Esophagus muscularis mucosa (tissue), 4 donors: ENCODE data around the gene ARL15. TPM values are rescaled to one million over a fixed set of nuclear protein-coding genes. Genes with fewer than 3 reads are reported as not detected.

ENCODE experiments used
- DNase-seq: peaks from one replicate; pipeline ENCODE4 v3.0.0-alpha.2; 2017; ENCODE audit errors: extremely low spot score
- H3K27ac ChIP-seq, 4 donors: fragments of 200-600 bp; sonication (generic); replicated peaks in 1 of 4; 1 replicate in 3 of 4; 2 replicates in 1 of 4; pipeline ENCODE4 v1.5.1; 2016 to 2019; ENCODE audit warnings: mild to moderate bottlenecking in 1 of 4
- H3K27me3 ChIP-seq, 4 donors: fragments of 200-600 bp; sonication (generic); one replicate each; pipeline versions ENCODE4 v1.5.1 to v1.6.0; 2016 to 2019
- H3K36me3 ChIP-seq, 4 donors: fragments of 200-600 bp; sonication (generic); one replicate each; pipeline ENCODE4 v1.5.1; 2016 to 2019
- H3K4me1 ChIP-seq, 4 donors: fragments of 200-600 bp; sonication (generic); one replicate each; pipeline ENCODE4 v1.5.1; 2016 to 2019
- H3K4me3 ChIP-seq, 4 donors: fragments of 200-600 bp; sonication (generic); 1 replicate in 2 of 4; 2 replicates in 2 of 4; pipeline ENCODE4 v1.5.1; 2016 to 2019; ENCODE audit warnings: mild to moderate bottlenecking in 4 of 4, moderate library complexity in 1 of 4
- H3K9me3 ChIP-seq, 4 donors: fragments of 200-600 bp; sonication (generic); 1 replicate in 3 of 4; 2 replicates in 1 of 4; pipeline ENCODE4 v1.5.1; 2016 to 2019
- EP300 ChIP-seq: sonication (generic); formaldehyde crosslinking; IDR thresholded peaks from one replicate; pipeline ENCODE4 v1.6.1; 2017; ENCODE audit warnings: antibody characterized with exemption
- POLR2A ChIP-seq: fragments of 450-650 bp; IDR thresholded peaks from one replicate; pipeline ENCODE4 v1.6.1; 2017; ENCODE audit warnings: antibody characterized with exemption, moderate library complexity, mild to moderate bottlenecking, low read depth
- POLR2AphosphoS5 ChIP-seq, 2 donors: sonication (generic); formaldehyde crosslinking; IDR thresholded peaks; one replicate each; pipeline ENCODE4 v1.6.1; 2017; ENCODE audit warnings: antibody characterized with exemption in 2 of 2
- WGBS: methylation state at CpG from one replicate; pipeline ENCODE4 v1.1.5; 2018; 5-methylcytosine and 5-hydroxymethylcytosine counted together
- intact Hi-C: fragments of 100-400 bp; cut with DNase I; formaldehyde crosslinking; loops from one replicate; pipeline ENCODE4 v1.15.1; 2023
- total RNA-seq, 4 donors: library from RNA; depleted of rRNA; stranded (reverse); fragments of >200 nt; gene quantifications; one replicate each; pipeline versions ENCODE4 v1.1.0 to v1.2.1, GENCODE V29; 2016
- TF ChIP-seq, protein P1 (sequence below), 3 experiments: fragments of 200-600 bp in 2 of 3; fragments of 450-650 bp in 1 of 3; sonication (generic) in 2 of 3; IDR thresholded peaks; one replicate each; pipeline ENCODE4 v1.5.1; 2017 to 2019; ENCODE audit warnings: antibody characterized with exemption in 3 of 3, mild to moderate bottlenecking in 2 of 3, moderate library complexity in 1 of 3

ARL15 gene
- total RNA-seq, 4 donors from 2014 or later, result 11.6 to 21.6 (median 16.5) TPM

GRCh38 chr5:53929152-53929551, 381.2 kb downstream of the ARL15 start:
- H3K9me3 ChIP-seq, result no peaks in the 10 kb centered on the region
- DNase-seq, result no peak
- intact Hi-C loops, result no loop called here
- no peak for TF ChIP-seq EP300
- no peak for TF ChIP-seq POLR2AphosphoS5 (IDR thresholded peaks at IDR 0.05)
- TF ChIP-seq, protein P1, sequence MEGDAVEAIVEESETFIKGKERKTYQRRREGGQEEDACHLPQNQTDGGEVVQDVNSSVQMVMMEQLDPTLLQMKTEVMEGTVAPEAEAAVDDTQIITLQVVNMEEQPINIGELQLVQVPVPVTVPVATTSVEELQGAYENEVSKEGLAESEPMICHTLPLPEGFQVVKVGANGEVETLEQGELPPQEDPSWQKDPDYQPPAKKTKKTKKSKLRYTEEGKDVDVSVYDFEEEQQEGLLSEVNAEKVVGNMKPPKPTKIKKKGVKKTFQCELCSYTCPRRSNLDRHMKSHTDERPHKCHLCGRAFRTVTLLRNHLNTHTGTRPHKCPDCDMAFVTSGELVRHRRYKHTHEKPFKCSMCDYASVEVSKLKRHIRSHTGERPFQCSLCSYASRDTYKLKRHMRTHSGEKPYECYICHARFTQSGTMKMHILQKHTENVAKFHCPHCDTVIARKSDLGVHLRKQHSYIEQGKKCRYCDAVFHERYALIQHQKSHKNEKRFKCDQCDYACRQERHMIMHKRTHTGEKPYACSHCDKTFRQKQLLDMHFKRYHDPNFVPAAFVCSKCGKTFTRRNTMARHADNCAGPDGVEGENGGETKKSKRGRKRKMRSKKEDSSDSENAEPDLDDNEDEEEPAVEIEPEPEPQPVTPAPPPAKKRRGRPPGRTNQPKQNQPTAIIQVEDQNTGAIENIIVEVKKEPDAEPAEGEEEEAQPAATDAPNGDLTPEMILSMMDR (IDR thresholded peaks at IDR 0.05), result no peak
- no peak for TF ChIP-seq POLR2A
- no peak overlapping the region for H3K27ac ChIP-seq
- no peaks in the 10 kb centered on the region for H3K36me3 ChIP-seq
- no peak overlapping the region for H3K4me3 ChIP-seq
- peaks cover 0 to 10% (median 7%) of the 10 kb centered on the region in 4 donors for H3K4me1 ChIP-seq
- H3K27me3 ChIP-seq, result no peaks in the 10 kb centered on the region
- 85% methylated on average over 4 of the region's 4 CpGs for WGBS

DNA sequence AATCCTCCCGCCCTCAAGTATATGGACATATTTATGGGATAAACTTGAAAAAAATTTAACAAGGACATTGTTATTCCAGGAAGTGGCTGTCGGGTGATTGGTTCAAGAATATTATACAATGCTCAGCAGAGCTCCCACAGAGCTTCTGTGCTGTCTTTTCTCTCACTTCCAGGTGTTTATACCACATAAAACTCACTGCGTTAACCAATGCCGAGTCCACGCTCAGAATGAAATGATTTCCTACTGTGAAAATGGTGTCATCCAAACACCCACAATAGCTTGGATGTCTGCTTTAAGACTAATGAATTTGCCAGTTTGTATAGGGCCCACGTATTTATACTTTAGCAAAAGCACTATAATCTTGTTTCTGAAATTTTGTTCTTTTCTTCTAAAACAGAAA, 381.7 kb downstream of the ARL15 start:
- WGBS, result 82% methylated on average over 6 of the region's 6 CpGs
- Histone ChIP-seq H3K9me3 (no peaks in the 10 kb centered on the region), H3K36me3 (no peaks in the 10 kb centered on the region), H3K27me3 (no peaks in the 10 kb centered on the region), H3K27ac (no peak overlapping the region), H3K4me3 (no peak overlapping the region), H3K4me1 (peaks cover 0 to 12% (median 11%) of the 10 kb centered on the region in 4 donors)
- no peak for DNase-seq
- intact Hi-C loops, result no loop called here
- TF ChIP-seq POLR2A, result no peak
- TF ChIP-seq EP300, result no peak
- TF ChIP-seq POLR2AphosphoS5 (IDR thresholded peaks at IDR 0.05), result no peak
- TF ChIP-seq, protein P1 (IDR thresholded peaks at IDR 0.05), result no peak

- Histone ChIP-seq H3K4me1 (peaks cover 0 to 12% (median 12%) of the 10 kb centered on the region in 4 donors), H3K9me3 (no peaks in the 10 kb centered on the region), H3K4me3 (no peak overlapping the region), H3K27ac (no peak overlapping the region), H3K36me3 (no peaks in the 10 kb centered on the region), H3K27me3 (no peaks in the 10 kb centered on the region)
- DNase-seq, result no peak
- 84% methylated on average over 6 of the region's 6 CpGs for WGBS
- TF ChIP-seq, protein P1 (IDR thresholded peaks at IDR 0.05), result no peak
- TF ChIP-seq EP300 (no peak), POLR2AphosphoS5 (IDR thresholded peaks at IDR 0.05) (no peak), POLR2A (no peak)
- intact Hi-C loops, result no loop called here
Measured at GRCh38 chr5:53927668-53928247, 382.6 kb downstream of the ARL15 start.

DNA sequence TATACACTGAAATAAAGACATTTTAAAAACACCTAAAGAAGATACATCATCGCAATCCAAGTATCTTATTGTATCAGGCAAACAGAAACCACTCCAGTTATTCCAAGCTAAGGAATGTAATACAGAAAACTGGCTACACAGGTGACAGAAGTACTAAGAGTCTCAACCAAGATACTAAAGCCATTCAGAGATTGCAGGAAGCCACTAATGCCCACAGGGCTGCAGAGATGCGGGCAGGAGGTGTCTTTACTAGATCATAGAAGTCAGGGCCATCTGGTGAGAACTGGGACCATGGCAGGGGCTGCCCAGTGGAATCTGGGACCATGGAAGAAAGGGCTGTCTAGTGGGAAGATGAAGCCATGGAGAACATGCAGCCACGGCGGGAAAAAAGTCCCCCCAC, 384.3 kb downstream of the ARL15 start:
- Histone ChIP-seq H3K27me3 (no peaks in the 10 kb centered on the region), H3K4me3 (no peak overlapping the region), H3K27ac (no peak overlapping the region), H3K36me3 (no peaks in the 10 kb centered on the region), H3K9me3 (no peaks in the 10 kb centered on the region), H3K4me1 (peaks cover 0 to 12% (median 12%) of the 10 kb centered on the region in 4 donors)
- over 99% methylated on average over 4 of the region's 4 CpGs for WGBS
- no peak for DNase-seq
- TF ChIP-seq EP300, result no peak
- TF ChIP-seq, protein P1 (IDR thresholded peaks at IDR 0.05), result no peak
- TF ChIP-seq POLR2AphosphoS5 (IDR thresholded peaks at IDR 0.05), result no peak
- TF ChIP-seq POLR2A, result no peak
- intact Hi-C loops, result no loop called here

DNA sequence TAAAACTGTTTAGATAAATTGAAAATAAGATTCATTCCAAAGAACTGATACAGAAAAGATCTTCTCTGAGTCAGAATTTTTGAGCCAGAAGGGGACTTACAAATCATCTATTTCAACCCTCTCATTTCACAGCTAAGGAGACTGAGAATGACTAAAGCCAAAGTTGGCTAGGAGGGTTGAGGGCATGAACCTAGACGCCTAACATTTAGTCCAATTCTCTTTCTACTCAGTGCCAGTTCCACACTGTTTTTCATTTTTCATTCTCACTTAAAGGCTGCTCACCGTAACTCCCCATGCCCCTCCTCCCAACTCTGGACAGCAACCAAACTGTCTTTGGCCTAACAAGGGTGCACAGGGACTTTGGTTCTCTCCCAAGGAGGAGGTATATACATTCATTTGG, 386.0 kb downstream of the ARL15 start:
- Histone ChIP-seq H3K36me3 (no peaks in the 10 kb centered on the region), H3K27me3 (no peaks in the 10 kb centered on the region), H3K4me1 (peaks cover 0 to 12% (median 12%) of the 10 kb centered on the region in 4 donors), H3K27ac (no peak overlapping the region), H3K9me3 (no peaks in the 10 kb centered on the region), H3K4me3 (no peak overlapping the region)
- intact Hi-C loops, result no loop called here
- 40% methylated on average over 2 of the region's 2 CpGs for WGBS
- no peak for DNase-seq
- TF ChIP-seq POLR2AphosphoS5 (IDR thresholded peaks at IDR 0.05), result no peak
- no peak for TF ChIP-seq POLR2A
- TF ChIP-seq, protein P1 (IDR thresholded peaks at IDR 0.05), result no peak
- TF ChIP-seq EP300, result no peak
